ENCODE data around the gene PAWR. TPM values are rescaled to one million over a fixed set of nuclear protein-coding genes. Genes with fewer than 3 reads are reported as not detected.
"Not testable (repeated sequence)": the region's sequence is repeated elsewhere in the genome, so short reads cannot be mapped to it uniquely, and the experiment has no call there.

PAWR gene
- total RNA-seq, 1 experiment from 2014 or later: 55.3 TPM

GRCh38 chr12:79569679-79570078 lies 121.1 kb downstream of the PAWR start:
- BruUV-seq (replicated peaks): no TSS peak
- TF ChIP-seq EZH2 (IDR thresholded peaks at IDR 0.05; ENCODE audit: borderline replicate concordance, low read depth, low read length, poor library complexity, severe bottlenecking) (no peak), CTCF (conservative IDR thresholded peaks at IDR 0.05; ENCODE audit: low read depth, low read length) (no peak)
- Histone ChIP-seq H3K36me3 (ENCODE audit: insufficient read depth, low read length, poor library complexity, severe bottlenecking) (no peaks in the 10 kb centered on the region), H3K9me3 (ENCODE audit: low read depth, low read length, poor library complexity, severe bottlenecking) (peaks cover 8% of the 10 kb centered on the region), H3K4me1 (ENCODE audit: insufficient read depth, low read length, poor library complexity, severe bottlenecking) (no peaks in the 10 kb centered on the region), H3K27me3 (replicated peaks; ENCODE audit: insufficient read depth, low read depth, low read length, poor library complexity) (no peaks in the 10 kb centered on the region), H3K27ac (ENCODE audit: low read depth, low read length, poor library complexity, severe bottlenecking) (no peak overlapping the region), H3K4me3 (ENCODE audit: low read depth, low read length, poor library complexity, severe bottlenecking) (no peak overlapping the region)
- CTCF ChIA-PET: no interaction called here
- DNase-seq (ENCODE audit: low spot score): no peak
- intact Hi-C loops (cut with micrococcal nuclease; ENCODE audit: unreplicated experiment): no loop called here
- POLR2A ChIA-PET (ENCODE audit: low non-redundant PET): no interaction called here

- ChIA-PET CTCF (no interaction called here), POLR2A (ENCODE audit: low non-redundant PET) (no interaction called here)
- no peak for DNase-seq (ENCODE audit: low spot score)
- Histone ChIP-seq H3K27me3 (replicated peaks; ENCODE audit: insufficient read depth, low read depth, low read length, poor library complexity) (no peaks in the 10 kb centered on the region), H3K4me1 (ENCODE audit: insufficient read depth, low read length, poor library complexity, severe bottlenecking) (no peaks in the 10 kb centered on the region), H3K27ac (ENCODE audit: low read depth, low read length, poor library complexity, severe bottlenecking) (no peak overlapping the region), H3K36me3 (ENCODE audit: insufficient read depth, low read length, poor library complexity, severe bottlenecking) (no peaks in the 10 kb centered on the region), H3K9me3 (ENCODE audit: low read depth, low read length, poor library complexity, severe bottlenecking) (peaks cover 7% of the 10 kb centered on the region), H3K4me3 (ENCODE audit: low read depth, low read length, poor library complexity, severe bottlenecking) (no peak overlapping the region)
- TF ChIP-seq EZH2 (IDR thresholded peaks at IDR 0.05; ENCODE audit: borderline replicate concordance, low read depth, low read length, poor library complexity, severe bottlenecking): no peak
- TF ChIP-seq CTCF (conservative IDR thresholded peaks at IDR 0.05; ENCODE audit: low read depth, low read length): no peak
- intact Hi-C loops (cut with micrococcal nuclease; ENCODE audit: unreplicated experiment): no loop called here
- no TSS peak for BruUV-seq (replicated peaks)
Observed at GRCh38 chr12:79567175-79567563, 123.6 kb downstream of the PAWR start.

GRCh38 chr12:79566452-79567174 lies 124.2 kb downstream of the PAWR start:
- Histone ChIP-seq H3K27ac (ENCODE audit: low read depth, low read length, poor library complexity, severe bottlenecking) (no peak overlapping the region), H3K9me3 (ENCODE audit: low read depth, low read length, poor library complexity, severe bottlenecking) (peaks cover 3% of the 10 kb centered on the region), H3K4me1 (ENCODE audit: insufficient read depth, low read length, poor library complexity, severe bottlenecking) (no peaks in the 10 kb centered on the region), H3K36me3 (ENCODE audit: insufficient read depth, low read length, poor library complexity, severe bottlenecking) (no peaks in the 10 kb centered on the region), H3K27me3 (replicated peaks; ENCODE audit: insufficient read depth, low read depth, low read length, poor library complexity) (no peaks in the 10 kb centered on the region), H3K4me3 (ENCODE audit: low read depth, low read length, poor library complexity, severe bottlenecking) (no peak overlapping the region)
- TF ChIP-seq CTCF (conservative IDR thresholded peaks at IDR 0.05; ENCODE audit: low read depth, low read length) (no peak), EZH2 (IDR thresholded peaks at IDR 0.05; ENCODE audit: borderline replicate concordance, low read depth, low read length, poor library complexity, severe bottlenecking) (no peak)
- CTCF ChIA-PET: no interaction called here
- DNase-seq (ENCODE audit: low spot score): no peak
- intact Hi-C loops (cut with micrococcal nuclease; ENCODE audit: unreplicated experiment): no loop called here
- no TSS peak for BruUV-seq (replicated peaks)
- POLR2A ChIA-PET (ENCODE audit: low non-redundant PET): no interaction called here

DNA sequence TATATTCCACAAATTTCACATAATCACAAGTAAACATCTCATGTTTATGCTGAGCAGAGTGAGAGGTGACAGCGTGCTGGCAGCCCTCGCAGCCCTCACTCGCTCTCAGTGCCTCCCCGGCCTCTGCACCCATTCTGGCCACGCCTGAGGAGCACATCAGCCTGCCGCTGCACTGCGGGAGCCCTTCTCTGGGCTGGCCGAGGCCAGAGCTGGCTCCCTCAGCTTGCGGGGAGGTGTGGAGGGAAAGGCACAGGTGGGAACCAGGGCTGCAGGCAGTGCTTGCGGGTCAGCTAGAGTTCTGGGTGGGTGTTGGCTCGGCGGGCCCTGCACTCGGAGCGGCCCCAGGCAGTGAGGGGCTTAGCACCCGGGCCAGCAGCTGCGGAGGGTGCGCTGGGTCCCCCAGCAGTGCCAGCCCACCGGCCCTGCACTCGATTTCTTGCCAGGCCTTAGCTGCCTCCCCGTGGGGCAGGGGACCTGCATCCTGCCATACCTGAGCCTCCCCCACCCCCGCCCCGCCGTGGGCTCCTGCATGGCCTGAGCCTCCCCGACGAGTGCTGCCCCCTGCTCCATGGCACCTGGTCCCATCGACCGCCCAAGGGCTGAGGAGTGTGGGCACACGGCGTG lies 125.9 kb downstream of the PAWR start:
- H3K4me3 ChIP-seq (ENCODE audit: low read depth, low read length, poor library complexity, severe bottlenecking); H3K36me3 ChIP-seq (ENCODE audit: insufficient read depth, low read length, poor library complexity, severe bottlenecking); BruUV-seq (replicated peaks); POLR2A ChIA-PET (ENCODE audit: low non-redundant PET); intact Hi-C loops (cut with micrococcal nuclease; ENCODE audit: unreplicated experiment); CTCF ChIA-PET; H3K27me3 ChIP-seq (replicated peaks; ENCODE audit: insufficient read depth, low read depth, low read length, poor library complexity); DNase-seq (ENCODE audit: low spot score); H3K4me1 ChIP-seq (ENCODE audit: insufficient read depth, low read length, poor library complexity, severe bottlenecking); H3K27ac ChIP-seq (ENCODE audit: low read depth, low read length, poor library complexity, severe bottlenecking); H3K9me3 ChIP-seq (ENCODE audit: low read depth, low read length, poor library complexity, severe bottlenecking): not testable (repeated sequence)

All from A673 (cell line).